ENCODE data around the gene IGF2BP3. TPM values are rescaled to one million over a fixed set of nuclear protein-coding genes. Genes with fewer than 3 reads are reported as not detected.
A peak's percentile ranks its signal among the peaks of the same experiment; 100 is the strongest.

IGF2BP3 gene
- total and polyA plus RNA-seq, 5 donors from 2014 or later, result 1.7 TPM; not detected in 4

DNA sequence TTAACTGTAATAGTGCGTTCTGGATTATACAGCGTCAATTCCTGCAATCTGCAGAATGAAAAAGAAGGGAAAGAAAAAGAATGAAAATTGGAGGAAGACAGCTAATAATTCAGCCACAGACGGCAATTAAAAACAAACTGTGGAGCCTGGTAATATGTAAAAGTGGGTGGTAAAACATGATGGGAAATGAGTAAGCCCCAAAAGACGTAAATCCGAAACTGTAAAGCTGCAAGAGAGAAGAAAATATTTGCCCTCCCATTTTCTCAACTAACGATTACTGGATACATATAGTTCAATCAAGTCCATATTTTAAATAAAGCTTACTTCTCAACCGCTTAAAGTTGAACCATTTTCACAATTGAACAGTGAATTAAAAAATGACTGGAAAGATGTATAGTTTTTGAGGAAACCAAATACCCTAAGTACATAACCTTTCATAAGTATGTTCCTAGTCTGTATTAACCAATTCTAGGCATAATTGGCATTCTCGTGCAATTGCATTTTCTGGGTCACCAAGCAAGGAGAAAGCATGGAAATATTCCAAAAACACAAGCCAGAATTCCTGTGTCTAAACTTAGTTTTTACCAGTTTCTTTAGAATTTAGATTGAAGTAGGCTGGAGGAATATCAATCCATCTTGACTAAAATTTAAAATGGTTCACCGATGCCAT lies 126.3 kb downstream of the IGF2BP3 start:
- ATAC-seq (ENCODE audit: low read depth in 2 of 2), result no peak
- Histone ChIP-seq H3K27me3 (ENCODE audit: control insufficient read depth, insufficient read depth, low read length) (peaks cover 6% of the 10 kb centered on the region), H3K9me3 (ENCODE audit: control insufficient read depth in 2 of 2, low read length in 2 of 2) (no peaks in the 10 kb centered on the region), H3K4me3 (ENCODE audit: low read depth, low read length) (no peak overlapping the region), H3K4me1 (ENCODE audit: control insufficient read depth, insufficient read depth, low read length, poor library complexity, severe bottlenecking) (peaks cover 5% of the 10 kb centered on the region), H3K27ac (ENCODE audit: insufficient read depth, low read length, poor library complexity, severe bottlenecking) (no peak overlapping the region), H3K36me3 (ENCODE audit: control insufficient read depth, insufficient read depth, low read length) (no peaks in the 10 kb centered on the region)
- H3K27ac Mint-ChIP-seq, result no peak overlapping the region
- H3K36me3 Mint-ChIP-seq, result no peaks in the 10 kb centered on the region
- H3K9me3 Mint-ChIP-seq, result no peaks in the 10 kb centered on the region
- no peak for DNase-seq
- H3K4me3 Mint-ChIP-seq, result no peak overlapping the region
- H3K27me3 Mint-ChIP-seq, result peaks cover 37% of the 10 kb centered on the region
- H3K4me1 Mint-ChIP-seq, result peaks cover 7 to 27% (median 11%) of the 10 kb centered on the region in 4 donors

DNA sequence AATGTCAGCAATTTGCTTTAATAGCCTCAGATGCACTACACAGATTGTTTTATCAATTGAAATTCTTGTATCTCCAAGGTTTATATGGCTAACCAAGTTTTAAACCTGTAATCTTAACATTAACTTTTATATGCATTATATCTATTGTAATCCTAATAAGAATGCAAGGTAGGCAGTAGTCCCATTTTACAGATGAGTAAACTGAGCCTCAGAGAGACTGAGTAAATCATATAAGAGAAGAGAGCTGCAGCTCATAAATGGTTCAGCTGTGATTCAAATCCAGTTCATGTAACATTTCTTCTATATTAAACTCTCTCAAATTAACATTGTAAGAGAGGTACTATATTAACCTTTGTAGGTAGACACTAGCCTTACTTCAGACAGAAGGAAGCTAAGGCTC lies 127.2 kb downstream of the IGF2BP3 start:
- Histone ChIP-seq H3K36me3 (ENCODE audit: control insufficient read depth, insufficient read depth, low read length) (no peaks in the 10 kb centered on the region), H3K9me3 (ENCODE audit: control insufficient read depth in 2 of 2, low read length in 2 of 2) (no peaks in the 10 kb centered on the region), H3K4me3 (ENCODE audit: low read depth, low read length) (no peak overlapping the region), H3K27me3 (ENCODE audit: control insufficient read depth, insufficient read depth, low read length) (peaks cover 9% of the 10 kb centered on the region), H3K4me1 (ENCODE audit: control insufficient read depth, insufficient read depth, low read length, poor library complexity, severe bottlenecking) (peaks cover 5% of the 10 kb centered on the region), H3K27ac (ENCODE audit: insufficient read depth, low read length, poor library complexity, severe bottlenecking) (no peak overlapping the region)
- Mint-ChIP-seq H3K4me1 (peaks cover 7 to 27% (median 11%) of the 10 kb centered on the region in 4 donors), H3K36me3 (no peaks in the 10 kb centered on the region), H3K27me3 (peaks cover 35% of the 10 kb centered on the region), H3K27ac (no peak overlapping the region), H3K9me3 (no peaks in the 10 kb centered on the region), H3K4me3 (no peak overlapping the region)
- ATAC-seq (ENCODE audit: low read depth in 2 of 2), result no peak
- DNase-seq, result no peak

DNA sequence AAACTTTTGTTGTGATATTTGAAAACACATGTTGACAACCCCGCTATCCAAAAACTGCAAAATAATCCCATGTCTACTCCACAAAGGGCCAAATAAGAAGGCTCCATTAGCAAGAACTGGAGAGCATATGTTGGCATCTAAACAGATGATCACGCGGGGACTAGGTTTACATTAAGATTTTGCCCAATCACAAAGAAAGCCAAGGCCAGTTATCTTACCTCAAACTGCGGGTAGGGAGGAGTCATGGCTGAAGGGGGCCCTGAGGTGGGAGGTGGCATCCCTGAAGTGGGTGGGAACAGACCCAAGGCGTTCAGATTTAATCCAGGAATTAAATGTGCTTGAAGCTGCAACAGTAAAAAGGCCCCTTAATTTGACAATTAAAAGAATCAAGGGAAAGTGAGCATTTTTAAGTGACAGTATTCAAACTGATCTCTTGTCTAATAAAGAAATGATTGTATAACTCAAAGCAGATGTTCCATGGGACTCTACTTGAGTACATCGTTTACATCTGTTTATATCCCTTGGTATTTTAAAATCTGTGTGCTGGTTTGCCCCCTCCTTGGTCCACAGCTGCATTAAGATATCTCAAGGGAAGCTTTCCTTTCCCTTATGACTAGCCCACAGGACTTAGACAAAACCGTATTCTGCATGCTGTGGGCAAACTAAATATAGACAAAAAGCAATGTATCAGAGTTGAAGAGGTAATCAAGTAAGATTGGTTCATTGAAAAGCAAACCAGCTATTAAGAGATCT lies 128.3 kb downstream of the IGF2BP3 start:
- H3K4me1 ChIP-seq (ENCODE audit: control insufficient read depth, insufficient read depth, low read length, poor library complexity, severe bottlenecking), result peaks cover 5% of the 10 kb centered on the region
- no peaks in the 10 kb centered on the region for H3K36me3 ChIP-seq (ENCODE audit: control insufficient read depth, insufficient read depth, low read length)
- DNase-seq (no peak), ATAC-seq (ENCODE audit: low read depth in 2 of 2) (no peak)
- H3K27ac Mint-ChIP-seq, result no peak overlapping the region
- H3K4me3 Mint-ChIP-seq, result no peak overlapping the region
- peaks cover 7 to 21% (median 9%) of the 10 kb centered on the region in 4 donors for H3K4me1 Mint-ChIP-seq
- peaks cover 30% of the 10 kb centered on the region for H3K27me3 Mint-ChIP-seq
- H3K27ac ChIP-seq (ENCODE audit: insufficient read depth, low read length, poor library complexity, severe bottlenecking), result no peak overlapping the region
- peaks cover 0 to 3% (median 0%) of the 10 kb centered on the region in 7 donors for H3K9me3 Mint-ChIP-seq
- no peak overlapping the region for H3K4me3 ChIP-seq (ENCODE audit: low read depth, low read length)
- H3K27me3 ChIP-seq (ENCODE audit: control insufficient read depth, insufficient read depth, low read length), result peaks cover 19% of the 10 kb centered on the region
- no peaks in the 10 kb centered on the region for H3K36me3 Mint-ChIP-seq
- H3K9me3 ChIP-seq (ENCODE audit: control insufficient read depth in 2 of 2, low read length in 2 of 2), result peaks cover 0 to 3% of the 10 kb centered on the region in 2 experiments

DNA sequence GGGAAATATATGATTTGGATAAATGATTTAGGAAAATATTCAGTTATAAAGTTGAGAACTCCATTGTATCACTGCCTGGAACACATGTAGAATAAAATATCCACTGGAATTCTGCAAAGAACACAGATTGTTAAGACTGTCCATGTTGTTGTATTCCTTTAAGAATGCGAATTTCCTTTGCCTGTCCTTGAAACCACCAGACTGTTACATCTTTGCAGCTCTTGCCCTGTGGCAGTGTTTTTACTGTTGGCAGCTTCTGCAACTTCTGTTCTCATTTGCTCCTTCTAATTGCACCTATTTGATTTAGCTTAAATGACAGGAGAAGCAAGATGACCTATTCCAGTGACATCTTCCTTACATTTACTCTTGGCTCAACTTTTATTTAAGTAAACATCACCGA lies 131.4 kb downstream of the IGF2BP3 start:
- peaks cover 0 to 3% of the 10 kb centered on the region in 2 experiments for H3K9me3 ChIP-seq (ENCODE audit: control insufficient read depth in 2 of 2, low read length in 2 of 2)
- H3K9me3 Mint-ChIP-seq, result peaks cover 0 to 3% (median 0%) of the 10 kb centered on the region in 7 donors
- no peaks in the 10 kb centered on the region for H3K36me3 ChIP-seq (ENCODE audit: control insufficient read depth, insufficient read depth, low read length)
- no peak for DNase-seq
- H3K27me3 ChIP-seq (ENCODE audit: control insufficient read depth, insufficient read depth, low read length), result peaks cover 19% of the 10 kb centered on the region
- H3K27ac Mint-ChIP-seq, result no peak overlapping the region
- no peak overlapping the region for H3K27ac ChIP-seq (ENCODE audit: insufficient read depth, low read length, poor library complexity, severe bottlenecking)
- no peak overlapping the region for H3K4me3 Mint-ChIP-seq
- no peaks in the 10 kb centered on the region for H3K36me3 Mint-ChIP-seq
- H3K27me3 Mint-ChIP-seq, result peaks cover 26% of the 10 kb centered on the region
- no peaks in the 10 kb centered on the region for H3K4me1 ChIP-seq (ENCODE audit: control insufficient read depth, insufficient read depth, low read length, poor library complexity, severe bottlenecking)
- H3K4me3 ChIP-seq (ENCODE audit: low read depth, low read length), result no peak overlapping the region
- no peak for ATAC-seq (ENCODE audit: low read depth in 2 of 2)
- no peaks in the 10 kb centered on the region for H3K4me1 Mint-ChIP-seq

DNA sequence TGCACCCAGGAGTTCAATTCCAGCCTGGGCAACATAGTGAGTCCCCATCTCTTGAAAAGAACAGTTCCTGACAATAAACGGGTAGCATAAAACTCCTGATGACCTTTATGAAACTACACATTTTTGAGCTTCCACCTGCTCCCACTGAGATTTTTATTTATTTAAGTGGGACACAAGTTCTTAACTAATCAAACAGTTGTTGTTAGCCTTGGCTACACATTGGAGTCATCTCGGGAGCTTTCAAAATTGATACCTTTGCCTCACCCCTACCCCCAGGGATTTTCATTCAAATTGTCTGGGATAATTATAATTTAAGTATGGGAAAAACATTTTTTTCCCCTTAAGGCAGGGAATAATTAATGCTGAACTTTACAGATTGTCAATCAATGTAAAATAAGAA lies 131.9 kb downstream of the IGF2BP3 start:
- no peaks in the 10 kb centered on the region for H3K4me1 Mint-ChIP-seq
- no peak overlapping the region for H3K4me3 Mint-ChIP-seq
- H3K9me3 ChIP-seq (ENCODE audit: control insufficient read depth in 2 of 2, low read length in 2 of 2), result peaks cover 0 to 3% of the 10 kb centered on the region in 2 experiments
- no peaks in the 10 kb centered on the region for H3K4me1 ChIP-seq (ENCODE audit: control insufficient read depth, insufficient read depth, low read length, poor library complexity, severe bottlenecking)
- H3K27me3 ChIP-seq (ENCODE audit: control insufficient read depth, insufficient read depth, low read length), result peaks cover 19% of the 10 kb centered on the region
- DNase-seq (no peak), ATAC-seq (ENCODE audit: low read depth in 2 of 2) (no peak)
- H3K36me3 ChIP-seq (ENCODE audit: control insufficient read depth, insufficient read depth, low read length), result no peaks in the 10 kb centered on the region
- H3K4me3 ChIP-seq (ENCODE audit: low read depth, low read length), result no peak overlapping the region
- no peak overlapping the region for H3K27ac ChIP-seq (ENCODE audit: insufficient read depth, low read length, poor library complexity, severe bottlenecking)
- no peaks in the 10 kb centered on the region for H3K36me3 Mint-ChIP-seq
- H3K27ac Mint-ChIP-seq, result no peak overlapping the region
- H3K9me3 Mint-ChIP-seq, result peaks cover 0 to 3% (median 0%) of the 10 kb centered on the region in 7 donors
- H3K27me3 Mint-ChIP-seq, result peaks cover 26% of the 10 kb centered on the region

DNA sequence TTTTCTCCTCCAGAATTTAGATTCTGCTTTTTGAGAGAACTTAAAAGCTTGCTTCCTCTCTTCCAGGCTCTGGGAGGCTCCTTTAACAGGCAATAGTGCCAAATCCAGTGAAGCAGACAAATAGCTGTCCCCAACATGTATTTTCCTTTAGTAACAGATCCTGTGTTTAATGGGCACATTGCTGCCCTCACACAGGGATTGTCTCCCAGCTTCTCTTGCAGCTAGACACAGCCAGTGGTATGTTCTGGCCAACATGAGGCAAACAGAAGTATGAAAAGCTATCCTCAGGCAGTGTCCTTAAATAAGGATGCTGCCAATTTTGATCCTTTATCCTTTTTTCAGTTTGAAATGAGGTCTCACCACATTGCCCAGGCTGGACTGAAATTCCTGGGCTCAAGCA lies 132.9 kb downstream of the IGF2BP3 start:
- ATAC-seq (ENCODE audit: low read depth in 2 of 2), result no peak
- peaks cover 0 to 3% of the 10 kb centered on the region in 2 experiments for H3K9me3 ChIP-seq (ENCODE audit: control insufficient read depth in 2 of 2, low read length in 2 of 2)
- H3K36me3 ChIP-seq (ENCODE audit: control insufficient read depth, insufficient read depth, low read length), result no peaks in the 10 kb centered on the region
- Mint-ChIP-seq H3K27ac (peak overlapping the region in 1 of 3 donors; percentile 71), H3K27me3 (peaks cover 22% of the 10 kb centered on the region), H3K9me3 (peaks cover 0 to 3% (median 0%) of the 10 kb centered on the region in 7 donors), H3K4me1 (no peaks in the 10 kb centered on the region), H3K4me3 (no peak overlapping the region), H3K36me3 (no peaks in the 10 kb centered on the region)
- DNase-seq, result no peak
- no peaks in the 10 kb centered on the region for H3K4me1 ChIP-seq (ENCODE audit: control insufficient read depth, insufficient read depth, low read length, poor library complexity, severe bottlenecking)
- H3K4me3 ChIP-seq (ENCODE audit: low read depth, low read length), result no peak overlapping the region
- H3K27ac ChIP-seq (ENCODE audit: insufficient read depth, low read length, poor library complexity, severe bottlenecking), result no peak overlapping the region
- peaks cover 16% of the 10 kb centered on the region for H3K27me3 ChIP-seq (ENCODE audit: control insufficient read depth, insufficient read depth, low read length)

DNA sequence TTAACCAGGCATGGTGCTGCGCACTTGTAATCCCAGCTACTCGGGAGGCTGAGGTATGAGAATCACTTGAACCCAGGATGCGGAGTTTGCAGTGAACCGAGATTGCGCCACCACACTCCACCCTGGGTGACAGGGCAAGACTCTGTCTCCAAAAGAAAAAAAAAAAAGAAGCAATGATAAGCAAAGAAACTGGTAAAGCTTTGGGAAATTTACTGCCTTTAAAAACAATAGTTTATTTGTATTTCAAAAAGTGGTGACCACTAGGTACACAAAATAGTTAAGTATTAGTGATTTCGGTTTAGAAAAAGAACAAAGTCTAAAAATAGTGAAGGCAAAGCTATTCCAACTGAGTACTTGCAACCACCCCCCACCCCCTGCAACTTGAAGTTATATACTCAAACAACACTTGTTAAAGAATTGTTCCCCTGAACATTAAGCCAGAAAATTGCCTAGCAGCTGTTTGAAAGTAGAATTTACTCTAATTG lies 133.4 kb downstream of the IGF2BP3 start:
- peaks cover 18% of the 10 kb centered on the region for H3K27me3 Mint-ChIP-seq
- no peak overlapping the region for H3K27ac ChIP-seq (ENCODE audit: insufficient read depth, low read length, poor library complexity, severe bottlenecking)
- H3K4me1 ChIP-seq (ENCODE audit: control insufficient read depth, insufficient read depth, low read length, poor library complexity, severe bottlenecking), result no peaks in the 10 kb centered on the region
- peaks cover 0 to 3% (median 0%) of the 10 kb centered on the region in 7 donors for H3K9me3 Mint-ChIP-seq
- no peak for DNase-seq
- no peaks in the 10 kb centered on the region for H3K36me3 ChIP-seq (ENCODE audit: control insufficient read depth, insufficient read depth, low read length)
- peaks cover 16% of the 10 kb centered on the region for H3K27me3 ChIP-seq (ENCODE audit: control insufficient read depth, insufficient read depth, low read length)
- H3K27ac Mint-ChIP-seq, result no peak overlapping the region
- no peak overlapping the region for H3K4me3 ChIP-seq (ENCODE audit: low read depth, low read length)
- H3K36me3 Mint-ChIP-seq, result no peaks in the 10 kb centered on the region
- H3K4me3 Mint-ChIP-seq, result no peak overlapping the region
- peaks cover 0 to 3% of the 10 kb centered on the region in 2 experiments for H3K9me3 ChIP-seq (ENCODE audit: control insufficient read depth in 2 of 2, low read length in 2 of 2)
- no peaks in the 10 kb centered on the region for H3K4me1 Mint-ChIP-seq
- ATAC-seq (ENCODE audit: low read depth in 2 of 2), result no peak
